Measurements from ENCODE around the gene ETNPPL. TPM values are rescaled to one million over a fixed set of nuclear protein-coding genes. Genes with fewer than 3 reads are reported as not detected.

Gene ETNPPL
- total and polyA plus RNA-seq, 9 of the 15 experiments (the other 6 are each of a cell fraction or from before 2014, with no cell fraction given) = 0.06 to 0.14 TPM; not detected in 7

DNA sequence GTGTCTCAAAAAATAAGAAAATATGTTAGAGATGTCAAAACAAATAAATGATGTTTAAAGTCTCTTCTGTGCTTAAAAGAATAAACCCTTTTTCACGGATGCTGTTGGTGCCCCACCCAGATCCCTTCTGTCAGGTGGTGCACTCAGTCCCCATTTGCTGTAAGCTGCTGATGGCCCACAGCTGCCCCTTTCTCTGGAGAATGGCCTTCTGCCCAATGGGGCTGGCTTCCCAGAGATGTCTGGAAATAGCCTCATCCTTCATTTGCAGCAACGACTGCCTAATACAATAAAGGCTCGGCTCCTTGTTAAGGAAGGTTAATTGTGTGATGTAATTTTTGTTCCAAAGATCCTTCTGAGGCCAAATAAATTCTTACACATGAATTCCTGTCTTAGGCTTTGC, 31.8 kb downstream of the ETNPPL start (continued):
- TF ChIP-seq, protein P1, sequence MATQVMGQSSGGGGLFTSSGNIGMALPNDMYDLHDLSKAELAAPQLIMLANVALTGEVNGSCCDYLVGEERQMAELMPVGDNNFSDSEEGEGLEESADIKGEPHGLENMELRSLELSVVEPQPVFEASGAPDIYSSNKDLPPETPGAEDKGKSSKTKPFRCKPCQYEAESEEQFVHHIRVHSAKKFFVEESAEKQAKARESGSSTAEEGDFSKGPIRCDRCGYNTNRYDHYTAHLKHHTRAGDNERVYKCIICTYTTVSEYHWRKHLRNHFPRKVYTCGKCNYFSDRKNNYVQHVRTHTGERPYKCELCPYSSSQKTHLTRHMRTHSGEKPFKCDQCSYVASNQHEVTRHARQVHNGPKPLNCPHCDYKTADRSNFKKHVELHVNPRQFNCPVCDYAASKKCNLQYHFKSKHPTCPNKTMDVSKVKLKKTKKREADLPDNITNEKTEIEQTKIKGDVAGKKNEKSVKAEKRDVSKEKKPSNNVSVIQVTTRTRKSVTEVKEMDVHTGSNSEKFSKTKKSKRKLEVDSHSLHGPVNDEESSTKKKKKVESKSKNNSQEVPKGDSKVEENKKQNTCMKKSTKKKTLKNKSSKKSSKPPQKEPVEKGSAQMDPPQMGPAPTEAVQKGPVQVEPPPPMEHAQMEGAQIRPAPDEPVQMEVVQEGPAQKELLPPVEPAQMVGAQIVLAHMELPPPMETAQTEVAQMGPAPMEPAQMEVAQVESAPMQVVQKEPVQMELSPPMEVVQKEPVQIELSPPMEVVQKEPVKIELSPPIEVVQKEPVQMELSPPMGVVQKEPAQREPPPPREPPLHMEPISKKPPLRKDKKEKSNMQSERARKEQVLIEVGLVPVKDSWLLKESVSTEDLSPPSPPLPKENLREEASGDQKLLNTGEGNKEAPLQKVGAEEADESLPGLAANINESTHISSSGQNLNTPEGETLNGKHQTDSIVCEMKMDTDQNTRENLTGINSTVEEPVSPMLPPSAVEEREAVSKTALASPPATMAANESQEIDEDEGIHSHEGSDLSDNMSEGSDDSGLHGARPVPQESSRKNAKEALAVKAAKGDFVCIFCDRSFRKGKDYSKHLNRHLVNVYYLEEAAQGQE (IDR thresholded peaks at IDR 0.05; ENCODE audit: borderline replicate concordance) = no peak
- TF ChIP-seq, protein P1 (CRISPR knock-in tag; IDR thresholded peaks at IDR 0.05; ENCODE audit: low read depth) = no peak
- TF ChIP-seq SIX5 (IDR thresholded peaks at IDR 0.05; ENCODE audit: borderline replicate concordance in 1 of 2, insufficient read depth in 1 of 2, low read depth in 1 of 2, low read length in 2 of 2) (no peak), MCM3 (IDR thresholded peaks at IDR 0.05) (no peak)
- TF ChIP-seq, protein P2, sequence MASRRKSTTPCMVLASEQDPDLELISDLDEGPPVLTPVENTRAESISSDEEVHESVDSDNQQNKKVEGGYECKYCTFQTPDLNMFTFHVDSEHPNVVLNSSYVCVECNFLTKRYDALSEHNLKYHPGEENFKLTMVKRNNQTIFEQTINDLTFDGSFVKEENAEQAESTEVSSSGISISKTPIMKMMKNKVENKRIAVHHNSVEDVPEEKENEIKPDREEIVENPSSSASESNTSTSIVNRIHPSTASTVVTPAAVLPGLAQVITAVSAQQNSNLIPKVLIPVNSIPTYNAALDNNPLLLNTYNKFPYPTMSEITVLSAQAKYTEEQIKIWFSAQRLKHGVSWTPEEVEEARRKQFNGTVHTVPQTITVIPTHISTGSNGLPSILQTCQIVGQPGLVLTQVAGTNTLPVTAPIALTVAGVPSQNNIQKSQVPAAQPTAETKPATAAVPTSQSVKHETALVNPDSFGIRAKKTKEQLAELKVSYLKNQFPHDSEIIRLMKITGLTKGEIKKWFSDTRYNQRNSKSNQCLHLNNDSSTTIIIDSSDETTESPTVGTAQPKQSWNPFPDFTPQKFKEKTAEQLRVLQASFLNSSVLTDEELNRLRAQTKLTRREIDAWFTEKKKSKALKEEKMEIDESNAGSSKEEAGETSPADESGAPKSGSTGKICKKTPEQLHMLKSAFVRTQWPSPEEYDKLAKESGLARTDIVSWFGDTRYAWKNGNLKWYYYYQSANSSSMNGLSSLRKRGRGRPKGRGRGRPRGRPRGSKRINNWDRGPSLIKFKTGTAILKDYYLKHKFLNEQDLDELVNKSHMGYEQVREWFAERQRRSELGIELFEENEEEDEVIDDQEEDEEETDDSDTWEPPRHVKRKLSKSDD (conservative IDR thresholded peaks at IDR 0.05; ENCODE audit: low read length) = no peak
